K562 (cell line): ENCODE data around the gene KMT2C. TPM values are rescaled to one million over a fixed set of nuclear protein-coding genes. Genes with fewer than 3 reads are reported as not detected.

Experiments
- ATAC-seq: fragments of 200-7000 bp; cut with Tn5 transposase; 3 replicates; pipeline ENCODE4 v1.9.1; 2020; ENCODE audit warnings: moderate library complexity
- BruUV-seq: library from RNA; stranded (reverse); fragments of 400-500 nt; replicated peaks from 2 replicates; lab custom pipeline; 2021; lab: Mats Ljungman, UMichigan
- CTCF ChIA-PET: fragments of 300-600 bp; formaldehyde crosslinking; extraction: SDS; loops from one replicate; lab custom pipeline; 2021; ENCODE audit warnings: low intra/inter-chr PET ratio; lab: Yijun Ruan, JAX
- POLR2A ChIA-PET: fragments of 300-600, 350-650 bp; sonication (Branson Sonifier 250); formaldehyde crosslinking; extraction: SDS; loops from one replicate; lab custom pipeline; 2021; ENCODE audit warnings: antibody characterized with exemption, inconsistent platforms; lab: Yijun Ruan, JAX
- DNase-seq, 4 experiments: peaks; one replicate each; pipeline versions ENCODE4 v3.0.0 to v3.0.0-alpha.2; 2011 to 2018; ENCODE audit warnings: low spot score in 3 of 4, mixed read lengths in 3 of 4; ENCODE audit errors: extremely low read depth in 1 of 4
- FAIRE-seq: peaks from 2 replicates; lab custom pipeline; 2011; peaks lifted over from hg19 to GRCh38; lab: Jason Lieb, UNC
- H2AFZ ChIP-seq: 2 replicates; pipeline ENCODE4 v1.6.0; 2011; ENCODE audit warnings: low read depth, low read length, control low read depth, inconsistent platforms
- H3K27ac ChIP-seq: fragments of 200-600 bp; 3 replicates; pipeline ENCODE4 v1.8.0; 2011; ENCODE audit warnings: low read depth, mild to moderate bottlenecking, control low read depth, inconsistent platforms, low read length, moderate library complexity, mixed read lengths; ENCODE audit errors: extremely low read depth
- H3K27me3 ChIP-seq, 2 experiments: fragments of 300-600 bp in 1 of 2; 2 replicates in 1 of 2; 3 replicates in 1 of 2; pipeline versions ENCODE4 v1.6.0 to v1.8.0; 2011; ENCODE audit warnings: inconsistent platforms in 2 of 2, low read length in 2 of 2, mild to moderate bottlenecking in 1 of 2, mixed read lengths in 1 of 2, moderate library complexity in 1 of 2; ENCODE audit not compliant: control insufficient read depth in 2 of 2, insufficient read depth in 2 of 2
- H3K36me3 ChIP-seq: fragments of 300-600 bp; 3 replicates; pipeline ENCODE4 v1.8.0; 2011; ENCODE audit warnings: mild to moderate bottlenecking, low read length, inconsistent platforms; ENCODE audit not compliant: control insufficient read depth, insufficient read depth
- H3K4me1 ChIP-seq, 2 experiments: fragments of 200-600 bp in 1 of 2; replicated peaks in 1 of 2; 2 replicates in 1 of 2; 3 replicates in 1 of 2; pipeline versions ENCODE4 v1.5.1 to v1.8.0; 2011; ENCODE audit warnings: inconsistent platforms in 2 of 2, low read length in 2 of 2, mild to moderate bottlenecking in 1 of 2, mixed read lengths in 1 of 2, moderate library complexity in 1 of 2; ENCODE audit not compliant: control insufficient read depth in 2 of 2, insufficient read depth in 2 of 2
- H3K4me2 ChIP-seq: 2 replicates; pipeline ENCODE4 v1.6.1; 2011; ENCODE audit warnings: low read length, control low read depth, inconsistent platforms, mixed read lengths; ENCODE audit not compliant: insufficient read depth
- H3K4me3 ChIP-seq: fragments of 200-600 bp; sonication (generic), shearing (Covaris generic); 2 replicates; pipeline ENCODE4 v1.5.1; 2016; ENCODE audit warnings: control low read depth, inconsistent platforms
- H3K79me2 ChIP-seq: fragments of 200-600 bp; 3 replicates; pipeline ENCODE4 v1.8.0; 2011; ENCODE audit warnings: low read length, inconsistent platforms; ENCODE audit not compliant: control insufficient read depth, insufficient read depth
- H3K9ac ChIP-seq, 2 experiments: 2 replicates each; pipeline versions ENCODE4 v1.6.0 to v1.6.1; 2011; ENCODE audit warnings: low read depth in 2 of 2, low read length in 2 of 2, control low read depth in 1 of 2, inconsistent platforms in 1 of 2, mild to moderate bottlenecking in 1 of 2, mixed read lengths in 1 of 2; ENCODE audit not compliant: insufficient read depth in 1 of 2
- H3K9me1 ChIP-seq: one replicate; pipeline ENCODE4 v1.6.0; 2011; ENCODE audit warnings: inconsistent platforms, mild to moderate bottlenecking, low read length, moderate library complexity; ENCODE audit not compliant: control insufficient read depth, insufficient read depth
- H3K9me3 ChIP-seq: replicated peaks from 2 replicates; pipeline ENCODE4 v1.5.1; 2011; ENCODE audit warnings: low read depth, low read length, inconsistent platforms; ENCODE audit not compliant: control insufficient read depth, insufficient read depth
- H4K20me1 ChIP-seq: replicated peaks from 2 replicates; pipeline ENCODE4 v1.6.1; 2011; ENCODE audit warnings: low read length, inconsistent platforms, mixed read lengths; ENCODE audit not compliant: control insufficient read depth, insufficient read depth
- C11orf30 ChIP-seq: fragments of 450-650 bp; IDR thresholded peaks from 2 replicates; pipeline ENCODE4 v1.6.1; 2016; ENCODE audit warnings: low read depth, mild to moderate bottlenecking
- COPS2 ChIP-seq: fragments of 450-650 bp; conservative IDR thresholded peaks from 2 replicates; pipeline ENCODE4 v1.6.1; 2016; ENCODE audit warnings: mild to moderate bottlenecking, moderate library complexity
- FIP1L1 ChIP-seq: fragments of 200-400 bp; formaldehyde crosslinking; IDR thresholded peaks from 2 replicates; pipeline ENCODE4 v1.6.1; 2018; ENCODE audit warnings: mild to moderate bottlenecking, low read depth, low read length; ENCODE audit not compliant: poor library complexity, severe bottlenecking
- IRF2 ChIP-seq: sonication (generic); formaldehyde crosslinking; IDR thresholded peaks from 2 replicates; pipeline ENCODE4 v1.8.1; 2022; ENCODE audit warnings: mild to moderate bottlenecking, missing genetic modification reagents
- RAD51 ChIP-seq: fragments of 450-650 bp; IDR thresholded peaks from 2 replicates; pipeline ENCODE4 v1.7.1; 2016; ENCODE audit warnings: low read depth, mild to moderate bottlenecking, borderline replicate concordance
- RFX5 ChIP-seq: IDR thresholded peaks from 2 replicates; pipeline ENCODE4 v1.6.1; 2011; ENCODE audit warnings: low read depth, mild to moderate bottlenecking, improper control_type of control experiment, low read length
- SRF ChIP-seq, 2 experiments: fragments of 250-450, 450-650 bp in 1 of 2; sonication (Bioruptor Pico) in 1 of 2; sonication (generic) in 1 of 2; formaldehyde crosslinking; IDR thresholded peaks; 2 replicates each; pipeline versions ENCODE4 v1.5.0 to v1.5.1; 2020 to 2022; ENCODE audit warnings: mild to moderate bottlenecking in 1 of 2, missing genetic modification reagents in 1 of 2
- ZFX ChIP-seq: sonication (generic); formaldehyde crosslinking; IDR thresholded peaks from 2 replicates; pipeline ENCODE4 v1.8.0; 2022; ENCODE audit warnings: mild to moderate bottlenecking, missing genetic modification reagents, moderate library complexity
- ZNF316 ChIP-seq: fragments of 450-650 bp; IDR thresholded peaks from 2 replicates; pipeline ENCODE4 v1.6.1; 2016
- ZZZ3 ChIP-seq: fragments of 450-650 bp; IDR thresholded peaks from 2 replicates; pipeline ENCODE4 v1.6.1; 2016; ENCODE audit warnings: antibody characterized with exemption, mild to moderate bottlenecking, moderate library complexity
- in situ Hi-C: fragments of 300-500 bp; cut with MboI; formaldehyde crosslinking; loops from 4 replicates; pipeline ENCODE4 v1.15.0; 2018; ENCODE audit warnings: inconsistent platforms, mixed read lengths
- intact Hi-C: fragments of 100-400 bp; cut with micrococcal nuclease; formaldehyde crosslinking; loops from 2 replicates; pipeline ENCODE4 v1.14.2; 2022
- polyA plus RNA-seq, 8 experiments: library from polyadenylated mRNA; depleted of rRNA in 4 of 8; stranded (reverse) in 5 of 8; unstranded in 3 of 8; fragments of >200 nt; fragmentation: Nextera tagmentation in 2 of 8; fragmentation: Illumina TruSeq in 1 of 8; extraction: Ambion mirVana in 2 of 8; extraction: Trizol in 1 of 8; gene quantifications; 2 replicates each; pipeline versions ENCODE4 v1.2.1 to v1.2.3, GENCODE V29; 2011 to 2014; ENCODE audit warnings: inconsistent platforms in 1 of 8, missing spikeins in 1 of 8
- total RNA-seq, 7 experiments: library from RNA; depleted of rRNA in 6 of 7; stranded (reverse); fragments of >200 nt in 6 of 7; fragmentation: Illumina TruSeq in 2 of 7; extraction: Trizol in 2 of 7; gene quantifications; 2 replicates each; pipeline versions ENCODE4 v1.2.1 to v1.2.3, GENCODE V29; 2011 to 2021; ENCODE audit warnings: low replicate concordance in 1 of 7
- TF ChIP-seq, protein P1 (sequence below): sonication (generic); formaldehyde crosslinking; IDR thresholded peaks from 2 replicates; pipeline ENCODE4 v1.8.0; 2022; ENCODE audit warnings: mild to moderate bottlenecking, missing genetic modification reagents

The KMT2C gene
- total and polyA plus RNA-seq, 9 of the 15 experiments (the other 6 are each of a cell fraction or from before 2014, with no cell fraction given): 4.9 to 67.8 (median 27.1) TPM

- no peaks in the 10 kb centered on the region for H3K4me1 ChIP-seq
Observed at GRCh38 chr7:152161171-152161570, 274.6 kb downstream of the KMT2C start.

More at GRCh38 chr7:152161171-152161570, 274.6 kb downstream of the KMT2C start:
- CTCF ChIA-PET: no interaction called here
- H3K4me3 ChIP-seq: no peak overlapping the region
- in situ Hi-C loops: no loop called here
- no peaks in the 10 kb centered on the region for H3K9me1 ChIP-seq
- no peak overlapping the region for H2AFZ ChIP-seq
- H3K79me2 ChIP-seq: no peaks in the 10 kb centered on the region
- H3K27ac ChIP-seq: no peak overlapping the region
- H3K27me3 ChIP-seq: no peaks in the 10 kb centered on the region
- peaks cover 90% of the 10 kb centered on the region for H3K36me3 ChIP-seq
- DNase-seq (no peak), FAIRE-seq (no peak), ATAC-seq (no peak)
- intact Hi-C loops: loop anchor here (10.0 kb wide), 1 partner anchor 554 kb away; no protein-coding TSS in a partner anchor
- no TSS peak for BruUV-seq
- no peaks in the 10 kb centered on the region for H4K20me1 ChIP-seq
- TF ChIP-seq IRF2 (CRISPR knock-in tag) (no peak), ZFX (CRISPR knock-in tag) (no peak), C11orf30 (peak; percentile 21; the same call in 1 of the 2 replicates), ZNF316 (peak; percentile 47), ZZZ3 (no peak), RAD51 (no peak), FIP1L1 (no peak), RFX5 (no peak), SRF (CRISPR knock-in tag; IDR thresholded peaks at IDR 0.05) (no peak), COPS2 (no peak)
- TF ChIP-seq, protein P1, sequence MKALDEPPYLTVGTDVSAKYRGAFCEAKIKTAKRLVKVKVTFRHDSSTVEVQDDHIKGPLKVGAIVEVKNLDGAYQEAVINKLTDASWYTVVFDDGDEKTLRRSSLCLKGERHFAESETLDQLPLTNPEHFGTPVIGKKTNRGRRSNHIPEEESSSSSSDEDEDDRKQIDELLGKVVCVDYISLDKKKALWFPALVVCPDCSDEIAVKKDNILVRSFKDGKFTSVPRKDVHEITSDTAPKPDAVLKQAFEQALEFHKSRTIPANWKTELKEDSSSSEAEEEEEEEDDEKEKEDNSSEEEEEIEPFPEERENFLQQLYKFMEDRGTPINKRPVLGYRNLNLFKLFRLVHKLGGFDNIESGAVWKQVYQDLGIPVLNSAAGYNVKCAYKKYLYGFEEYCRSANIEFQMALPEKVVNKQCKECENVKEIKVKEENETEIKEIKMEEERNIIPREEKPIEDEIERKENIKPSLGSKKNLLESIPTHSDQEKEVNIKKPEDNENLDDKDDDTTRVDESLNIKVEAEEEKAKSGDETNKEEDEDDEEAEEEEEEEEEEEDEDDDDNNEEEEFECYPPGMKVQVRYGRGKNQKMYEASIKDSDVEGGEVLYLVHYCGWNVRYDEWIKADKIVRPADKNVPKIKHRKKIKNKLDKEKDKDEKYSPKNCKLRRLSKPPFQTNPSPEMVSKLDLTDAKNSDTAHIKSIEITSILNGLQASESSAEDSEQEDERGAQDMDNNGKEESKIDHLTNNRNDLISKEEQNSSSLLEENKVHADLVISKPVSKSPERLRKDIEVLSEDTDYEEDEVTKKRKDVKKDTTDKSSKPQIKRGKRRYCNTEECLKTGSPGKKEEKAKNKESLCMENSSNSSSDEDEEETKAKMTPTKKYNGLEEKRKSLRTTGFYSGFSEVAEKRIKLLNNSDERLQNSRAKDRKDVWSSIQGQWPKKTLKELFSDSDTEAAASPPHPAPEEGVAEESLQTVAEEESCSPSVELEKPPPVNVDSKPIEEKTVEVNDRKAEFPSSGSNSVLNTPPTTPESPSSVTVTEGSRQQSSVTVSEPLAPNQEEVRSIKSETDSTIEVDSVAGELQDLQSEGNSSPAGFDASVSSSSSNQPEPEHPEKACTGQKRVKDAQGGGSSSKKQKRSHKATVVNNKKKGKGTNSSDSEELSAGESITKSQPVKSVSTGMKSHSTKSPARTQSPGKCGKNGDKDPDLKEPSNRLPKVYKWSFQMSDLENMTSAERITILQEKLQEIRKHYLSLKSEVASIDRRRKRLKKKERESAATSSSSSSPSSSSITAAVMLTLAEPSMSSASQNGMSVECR (CRISPR knock-in tag): no peak
- POLR2A ChIA-PET: interaction anchor here (0.7 to 1.0 kb wide), 2 partner anchors 9 to 119 kb away, joined by 4 to 10 read pairs; no protein-coding TSS in a partner anchor
- H3K9ac ChIP-seq: no peak overlapping the region
- H3K4me2 ChIP-seq: no peak overlapping the region
- no peaks in the 10 kb centered on the region for H3K9me3 ChIP-seq
